Endodermal cell (in vitro differentiated cells): Measurements from ENCODE around the gene ROR1. TPM values are rescaled to one million over a fixed set of nuclear protein-coding genes. Genes with fewer than 3 reads are reported as not detected.

ENCODE experiments used
- DNase-seq: peaks from one replicate; pipeline ENCODE4 v3.0.0-alpha.2; 2017
- H3K27ac ChIP-seq: 2 replicates; pipeline ENCODE4 v1.5.1; 2013; ENCODE audit warnings: mild to moderate bottlenecking, low read depth, low read length, moderate library complexity
- H3K27me3 ChIP-seq: 2 replicates; pipeline ENCODE4 v1.6.1; 2013; ENCODE audit warnings: mild to moderate bottlenecking, low read length, moderate library complexity; ENCODE audit not compliant: insufficient read depth, control insufficient read depth, poor library complexity, severe bottlenecking
- H3K36me3 ChIP-seq: 2 replicates; pipeline ENCODE4 v1.7.0; 2013; ENCODE audit warnings: mild to moderate bottlenecking, low read length, moderate library complexity; ENCODE audit not compliant: control insufficient read depth, insufficient read depth
- H3K4me1 ChIP-seq: one replicate; pipeline ENCODE4 v1.7.0; 2013; ENCODE audit warnings: low read length; ENCODE audit not compliant: control insufficient read depth, insufficient read depth
- H3K4me3 ChIP-seq: 2 replicates; pipeline ENCODE4 v1.5.1; 2013; ENCODE audit warnings: mild to moderate bottlenecking, low read length, moderate library complexity
- H3K9ac ChIP-seq: 2 replicates; pipeline ENCODE4 v1.6.1; 2013; ENCODE audit warnings: mild to moderate bottlenecking, low read length, moderate library complexity; ENCODE audit not compliant: poor library complexity, severe bottlenecking; ENCODE audit errors: extremely low read depth
- H3K9me3 ChIP-seq: 2 replicates; pipeline ENCODE4 v1.6.1; 2013; ENCODE audit warnings: mild to moderate bottlenecking, low read length, moderate library complexity; ENCODE audit not compliant: control insufficient read depth
- H3K27ac Mint-ChIP-seq: 2 replicates; pipeline ENCODE4 v1.8.0; 2020; ENCODE audit warnings: mixed read lengths
- H3K27me3 Mint-ChIP-seq: 2 replicates; pipeline ENCODE4 v1.8.0; 2021; ENCODE audit warnings: mild to moderate bottlenecking, mixed read lengths; ENCODE audit not compliant: insufficient read depth
- H3K36me3 Mint-ChIP-seq: 2 replicates; pipeline ENCODE4 v1.8.0; 2020; ENCODE audit warnings: low read depth, mixed read lengths
- H3K4me1 Mint-ChIP-seq: 2 replicates; pipeline ENCODE4 v1.8.0; 2020; ENCODE audit warnings: mixed read lengths
- H3K4me3 Mint-ChIP-seq: 2 replicates; pipeline ENCODE4 v1.8.0; 2020; ENCODE audit warnings: mild to moderate bottlenecking, moderate library complexity, mixed read lengths
- H3K9me3 Mint-ChIP-seq: 2 replicates; pipeline ENCODE4 v1.8.0; 2020; ENCODE audit warnings: mild to moderate bottlenecking, mixed read lengths
- CTCF ChIP-seq: fragments of 200-600 bp; sonication (generic); conservative IDR thresholded peaks from 2 replicates; pipeline ENCODE4 v1.5.0; 2021; ENCODE audit warnings: antibody characterized with exemption, mild to moderate bottlenecking
- WGBS, 2 experiments: methylation state at CpG; one replicate each; pipeline versions ENCODE4 v1.1.5 to v1.1.7; 2013; ENCODE audit warnings: missing lambda C conversion rate in 2 of 2, mixed read lengths in 1 of 2; ENCODE audit not compliant: insufficient coverage in 1 of 2, insufficient read length in 1 of 2; 5-methylcytosine and 5-hydroxymethylcytosine counted together
- total RNA-seq, 2 donors: library from RNA; stranded (reverse); fragmentation: NEBNext Ultra II Directional in 1 of 2; extraction: Animal tissue kit (Norgen Biotek cat#: 25700) in 1 of 2; gene quantifications; 2 replicates in 1 of 2; 3 replicates in 1 of 2; pipeline ENCODE4 v1.2.1, GENCODE V29; 2021

Gene ROR1
- total RNA-seq, 2 donors from 2014 or later = 77.4 to 77.9 TPM

GRCh38 chr1:63902844-63903589, 129.2 kb downstream of the ROR1 start:
- H3K9me3 Mint-ChIP-seq = no peaks in the 10 kb centered on the region
- no peak for DNase-seq
- H3K4me3 ChIP-seq = no peak overlapping the region
- H3K27ac ChIP-seq = no peak overlapping the region
- H3K9ac ChIP-seq = no peak overlapping the region
- no peaks in the 10 kb centered on the region for H3K9me3 ChIP-seq
- no peaks in the 10 kb centered on the region for H3K36me3 ChIP-seq
- no peaks in the 10 kb centered on the region for H3K36me3 Mint-ChIP-seq
- no peaks in the 10 kb centered on the region for H3K27me3 Mint-ChIP-seq
- peaks cover 18% of the 10 kb centered on the region for H3K4me1 ChIP-seq
- H3K27ac Mint-ChIP-seq = no peak overlapping the region
- peaks cover 53% of the 10 kb centered on the region for H3K4me1 Mint-ChIP-seq
- 54 to 85% methylated on average over 2 to 3 of the region's 4 CpGs for WGBS, 2 experiments
- H3K4me3 Mint-ChIP-seq = no peak overlapping the region
- TF ChIP-seq CTCF = no peak
- H3K27me3 ChIP-seq = no peaks in the 10 kb centered on the region

- Mint-ChIP-seq H3K4me3 (no peak overlapping the region), H3K27ac (peak overlapping the region; percentile 61), H3K36me3 (no peaks in the 10 kb centered on the region), H3K4me1 (peaks cover 60% of the 10 kb centered on the region), H3K9me3 (no peaks in the 10 kb centered on the region), H3K27me3 (no peaks in the 10 kb centered on the region)
- DNase-seq = no peak
- Histone ChIP-seq H3K27me3 (no peaks in the 10 kb centered on the region), H3K9ac (no peak overlapping the region), H3K4me3 (no peak overlapping the region), H3K27ac (no peak overlapping the region), H3K36me3 (no peaks in the 10 kb centered on the region), H3K9me3 (no peaks in the 10 kb centered on the region), H3K4me1 (peaks cover 27% of the 10 kb centered on the region)
- no peak for TF ChIP-seq CTCF
- 85 to 100% methylated on average over 3 to 5 of the region's 5 CpGs for WGBS, 2 experiments
These were observed 130.3 kb downstream of the ROR1 start for GRCh38 chr1:63903947-63904610.

- DNase-seq = peak; percentile 60
- no peaks in the 10 kb centered on the region for H3K9me3 Mint-ChIP-seq
- no peak overlapping the region for H3K4me3 Mint-ChIP-seq
- 88 to 91% methylated on average over 2 of the region's 2 CpGs for WGBS, 2 experiments
- Histone ChIP-seq H3K27me3 (peaks cover 6% of the 10 kb centered on the region), H3K4me1 (peaks cover 27% of the 10 kb centered on the region), H3K4me3 (no peak overlapping the region), H3K27ac (no peak overlapping the region), H3K9me3 (no peaks in the 10 kb centered on the region), H3K36me3 (no peaks in the 10 kb centered on the region), H3K9ac (no peak overlapping the region)
- H3K27ac Mint-ChIP-seq = peak overlapping the region; percentile 48
- peaks cover 66% of the 10 kb centered on the region for H3K4me1 Mint-ChIP-seq
- H3K36me3 Mint-ChIP-seq = no peaks in the 10 kb centered on the region
- TF ChIP-seq CTCF = no peak
- H3K27me3 Mint-ChIP-seq = no peaks in the 10 kb centered on the region
These were observed 131.0 kb downstream of the ROR1 start for GRCh38 chr1:63904826-63905225.
